Skeletal muscle tissue (tissue), 4 donors: ENCODE measurements around the gene CEMIP2. TPM values are rescaled to one million over a fixed set of nuclear protein-coding genes. Genes with fewer than 3 reads are reported as not detected.

Experiments used
- H3K27ac ChIP-seq: one replicate; pipeline ENCODE4 v1.7.0; 2013; ENCODE audit warnings: mild to moderate bottlenecking, low read depth, low read length, inconsistent platforms
- H3K27me3 ChIP-seq, 3 donors: one replicate each; pipeline ENCODE4 v1.7.0; 2013; ENCODE audit warnings: low read length in 3 of 3; ENCODE audit not compliant: control insufficient read depth in 3 of 3, insufficient read depth in 3 of 3
- H3K36me3 ChIP-seq, 3 donors: one replicate each; pipeline ENCODE4 v1.7.0; 2013; ENCODE audit warnings: low read length in 3 of 3; ENCODE audit not compliant: control insufficient read depth in 3 of 3, insufficient read depth in 3 of 3
- H3K4me1 ChIP-seq, 3 donors: one replicate each; pipeline ENCODE4 v1.7.0; 2013; ENCODE audit warnings: low read length in 3 of 3, mild to moderate bottlenecking in 3 of 3; ENCODE audit not compliant: control insufficient read depth in 3 of 3, insufficient read depth in 3 of 3
- H3K4me3 ChIP-seq, 3 donors: one replicate each; pipeline ENCODE4 v1.7.0; 2013; ENCODE audit warnings: low read length in 3 of 3
- H3K9ac ChIP-seq, 3 donors: one replicate each; pipeline ENCODE4 v1.7.0; 2013; ENCODE audit warnings: low read length in 3 of 3, mild to moderate bottlenecking in 3 of 3, moderate library complexity in 2 of 3, low read depth in 1 of 3
- H3K9me3 ChIP-seq, 3 donors: one replicate each; pipeline ENCODE4 v1.7.0; 2013; ENCODE audit warnings: low read length in 3 of 3; ENCODE audit not compliant: control insufficient read depth in 3 of 3
- total RNA-seq: library from RNA; depleted of rRNA; stranded (reverse); fragments of >200 nt; gene quantifications from one replicate; pipeline ENCODE4 v1.2.3, GENCODE V29; 2014
- donor health status: Osteomylitis.

Gene CEMIP2
- total RNA-seq, 1 donor from 2014 or later, result 39.7 TPM

DNA sequence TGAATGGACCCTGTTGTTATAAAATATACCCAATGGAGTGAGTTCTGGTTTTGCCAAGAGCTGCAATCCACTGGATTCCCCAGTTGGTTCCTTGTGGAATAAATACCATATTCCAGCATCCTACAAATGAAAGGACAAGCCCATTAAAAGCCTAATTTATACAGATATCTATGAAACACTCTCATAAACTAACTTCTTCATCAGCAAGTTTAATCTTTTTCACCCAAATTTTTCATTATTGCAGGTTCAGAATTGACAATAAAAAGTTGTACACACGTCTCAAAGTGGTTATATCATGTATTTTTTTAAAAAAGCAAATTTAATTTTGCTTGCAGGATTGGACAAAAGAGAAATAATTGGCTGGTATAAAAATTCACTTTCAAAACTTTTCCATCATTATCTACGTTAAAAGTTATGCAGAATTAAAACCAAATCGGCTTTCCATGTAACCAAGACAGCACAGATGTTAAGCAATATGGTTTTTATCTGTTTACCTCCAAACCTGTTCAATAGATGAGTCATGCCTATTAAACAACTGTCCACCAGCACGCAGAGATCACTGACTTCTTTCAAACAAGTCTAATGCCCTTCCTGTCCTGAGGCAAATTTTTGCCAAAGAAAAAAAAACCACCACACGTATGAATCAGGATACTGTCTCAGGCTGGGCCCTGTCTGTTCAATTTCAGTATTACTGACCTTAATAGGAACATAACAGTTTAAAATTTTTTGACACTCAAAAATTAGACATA lies 42.5 kb downstream of the CEMIP2 start:
- Histone ChIP-seq H3K36me3 (peaks cover 18 to 33% (median 22%) of the 10 kb centered on the region in 3 donors), H3K9ac (no peak overlapping the region), H3K4me1 (no peaks in the 10 kb centered on the region), H3K27ac (no peak overlapping the region), H3K9me3 (no peaks in the 10 kb centered on the region), H3K27me3 (no peaks in the 10 kb centered on the region), H3K4me3 (no peak overlapping the region)

DNA sequence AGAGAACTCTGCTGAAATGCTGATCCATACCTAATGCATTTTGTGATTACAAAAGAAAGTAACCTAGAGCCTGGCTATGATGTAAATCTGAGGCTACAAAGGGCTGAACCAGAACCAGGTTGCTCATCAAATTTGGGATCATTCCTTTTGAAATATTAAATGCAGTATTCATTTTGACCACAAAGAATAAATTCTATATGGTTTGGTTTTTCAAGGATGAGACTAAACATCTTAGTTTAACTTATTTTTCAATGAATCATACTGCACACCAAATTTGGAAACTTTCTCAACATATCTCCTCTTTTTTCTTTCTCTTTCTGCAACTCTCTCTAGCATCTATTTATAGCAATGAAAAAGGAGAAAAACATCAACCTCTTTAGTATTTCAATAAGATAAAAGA lies 46.5 kb downstream of the CEMIP2 start:
- Histone ChIP-seq H3K9me3 (no peaks in the 10 kb centered on the region), H3K4me3 (no peak overlapping the region), H3K4me1 (no peaks in the 10 kb centered on the region), H3K27me3 (no peaks in the 10 kb centered on the region), H3K27ac (no peak overlapping the region), H3K9ac (no peak overlapping the region), H3K36me3 (peaks cover 11 to 19% (median 12%) of the 10 kb centered on the region in 3 donors)

DNA sequence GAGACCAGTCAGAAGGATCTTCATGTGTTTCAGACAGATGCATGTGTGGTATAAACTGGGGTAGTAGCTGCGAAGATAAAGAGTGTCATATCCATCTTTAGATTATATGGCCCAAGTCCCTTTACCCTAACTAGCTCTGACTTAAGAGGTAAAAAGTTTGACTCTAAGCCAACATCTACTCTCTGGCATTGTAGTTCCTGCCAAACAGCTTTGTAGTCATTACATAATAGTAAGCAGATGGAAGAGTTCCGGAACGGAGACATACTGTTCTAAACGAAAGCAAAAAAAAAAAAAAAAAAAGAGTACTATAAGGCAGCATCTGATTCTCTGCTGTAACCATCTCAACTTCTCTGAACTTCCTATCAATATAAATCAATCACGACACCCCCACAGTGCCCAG lies 48.8 kb downstream of the CEMIP2 start:
- H3K36me3 ChIP-seq, result peaks cover 4 to 10% (median 8%) of the 10 kb centered on the region in 3 donors
- H3K27ac ChIP-seq, result no peak overlapping the region
- H3K4me3 ChIP-seq, result no peak overlapping the region
- no peaks in the 10 kb centered on the region for H3K27me3 ChIP-seq
- no peak overlapping the region for H3K9ac ChIP-seq
- no peaks in the 10 kb centered on the region for H3K4me1 ChIP-seq
- H3K9me3 ChIP-seq, result no peaks in the 10 kb centered on the region

DNA sequence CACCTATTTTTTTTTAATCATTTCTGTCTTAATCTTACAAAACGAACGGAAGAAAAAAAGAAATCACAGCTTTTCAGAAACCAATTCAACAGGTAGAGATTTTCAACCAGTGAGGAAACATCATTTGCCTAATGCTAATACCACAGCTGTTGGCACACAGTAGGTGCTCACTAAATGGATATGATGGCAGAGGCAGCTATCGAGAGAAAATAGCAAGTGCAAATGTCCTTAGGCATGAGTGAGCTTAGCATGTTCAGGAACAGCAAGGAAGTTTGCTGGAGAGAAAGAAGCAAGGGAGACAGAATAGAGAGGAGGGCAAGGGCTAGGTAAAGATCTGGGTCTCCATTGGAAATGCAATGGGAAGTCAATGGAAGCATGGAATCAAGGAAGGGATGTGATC lies 49.2 kb downstream of the CEMIP2 start:
- Histone ChIP-seq H3K4me1 (no peaks in the 10 kb centered on the region), H3K4me3 (no peak overlapping the region), H3K36me3 (peaks cover 4 to 10% (median 9%) of the 10 kb centered on the region in 3 donors), H3K27ac (no peak overlapping the region), H3K27me3 (no peaks in the 10 kb centered on the region), H3K9ac (no peak overlapping the region), H3K9me3 (no peaks in the 10 kb centered on the region)

DNA sequence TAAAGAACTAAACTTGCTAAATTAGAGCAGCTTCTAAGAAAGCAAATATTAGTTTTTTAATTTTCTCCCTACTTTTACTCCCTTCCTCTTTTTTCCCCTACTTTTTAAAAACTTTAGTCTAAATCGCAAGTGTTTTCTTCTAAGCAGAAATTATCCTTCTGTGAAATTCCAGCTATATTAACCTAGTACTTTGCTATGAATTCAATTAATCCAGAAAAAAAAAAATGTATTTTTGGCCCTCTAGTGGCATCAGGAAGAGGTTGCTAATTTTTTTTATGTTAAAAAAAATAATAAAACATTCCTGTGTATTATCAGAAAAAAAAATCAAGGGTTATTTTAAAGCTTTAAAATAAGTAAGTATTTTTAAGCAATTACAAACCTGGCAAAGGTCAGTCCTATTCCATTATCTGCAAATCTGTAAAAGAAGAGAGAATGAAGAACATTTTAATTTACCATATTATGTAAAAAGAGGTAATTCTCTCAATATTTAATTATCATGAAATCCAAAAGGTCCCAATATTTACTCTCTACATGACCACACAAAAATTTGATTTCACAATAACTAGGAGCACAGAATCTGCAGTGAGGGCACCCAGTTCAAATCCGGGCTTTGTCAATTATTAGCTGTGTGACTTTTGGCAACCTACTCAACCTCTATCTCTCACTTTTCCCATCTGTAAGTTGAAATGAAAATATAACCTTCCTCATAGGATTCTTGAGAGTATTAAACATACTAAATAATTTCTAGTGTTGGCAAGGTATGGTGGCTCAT lies 52.0 kb downstream of the CEMIP2 start:
- Histone ChIP-seq H3K4me1 (no peaks in the 10 kb centered on the region), H3K27me3 (no peaks in the 10 kb centered on the region), H3K36me3 (peaks cover 4 to 32% (median 8%) of the 10 kb centered on the region in 3 donors), H3K9me3 (no peaks in the 10 kb centered on the region), H3K4me3 (no peak overlapping the region), H3K9ac (no peak overlapping the region), H3K27ac (no peak overlapping the region)

DNA sequence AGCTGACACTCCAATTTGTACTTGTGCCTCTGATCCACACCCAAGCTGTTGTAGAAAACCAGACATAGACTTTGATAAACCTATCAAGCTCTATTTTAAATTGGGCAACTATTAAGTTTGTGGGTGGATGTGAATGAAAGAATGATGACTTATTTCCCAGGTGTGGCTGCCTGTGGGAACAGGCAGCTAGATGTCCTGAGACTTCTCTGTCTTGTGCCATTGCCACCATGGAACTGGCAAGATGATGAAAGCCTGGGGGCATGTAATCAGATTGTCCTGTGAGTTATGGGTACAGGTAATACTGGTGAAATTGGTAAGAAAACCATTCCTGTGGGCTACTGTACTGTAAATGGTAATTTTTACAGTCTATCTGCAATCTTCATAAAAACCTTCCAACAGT lies 57.5 kb downstream of the CEMIP2 start:
- Histone ChIP-seq H3K4me3 (no peak overlapping the region), H3K36me3 (peaks cover 15 to 54% (median 22%) of the 10 kb centered on the region in 3 donors), H3K9ac (no peak overlapping the region), H3K27ac (no peak overlapping the region), H3K4me1 (no peaks in the 10 kb centered on the region), H3K9me3 (no peaks in the 10 kb centered on the region), H3K27me3 (no peaks in the 10 kb centered on the region)

DNA sequence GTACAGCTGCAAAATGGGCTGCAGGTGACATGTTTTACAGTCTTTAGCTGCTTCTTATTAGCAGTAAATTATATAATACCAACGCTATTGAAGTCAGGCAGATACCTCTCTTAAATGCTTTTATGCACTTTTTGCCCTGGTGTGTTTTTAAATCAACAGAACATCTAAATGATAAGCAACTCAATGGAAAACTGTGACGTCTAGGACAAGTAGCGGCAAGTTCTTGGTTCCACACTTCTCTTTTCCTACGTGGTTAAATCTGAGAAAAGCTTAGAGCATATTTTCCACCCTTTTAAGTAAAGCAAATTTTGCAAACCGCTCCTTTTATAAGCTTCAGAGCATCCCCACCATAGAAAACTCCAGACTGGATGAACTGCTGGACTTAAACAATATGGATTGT lies 58.1 kb downstream of the CEMIP2 start:
- Histone ChIP-seq H3K27ac (no peak overlapping the region), H3K9me3 (no peaks in the 10 kb centered on the region), H3K9ac (no peak overlapping the region), H3K27me3 (no peaks in the 10 kb centered on the region), H3K4me1 (no peaks in the 10 kb centered on the region), H3K4me3 (no peak overlapping the region), H3K36me3 (peaks cover 15 to 54% (median 22%) of the 10 kb centered on the region in 3 donors)

DNA sequence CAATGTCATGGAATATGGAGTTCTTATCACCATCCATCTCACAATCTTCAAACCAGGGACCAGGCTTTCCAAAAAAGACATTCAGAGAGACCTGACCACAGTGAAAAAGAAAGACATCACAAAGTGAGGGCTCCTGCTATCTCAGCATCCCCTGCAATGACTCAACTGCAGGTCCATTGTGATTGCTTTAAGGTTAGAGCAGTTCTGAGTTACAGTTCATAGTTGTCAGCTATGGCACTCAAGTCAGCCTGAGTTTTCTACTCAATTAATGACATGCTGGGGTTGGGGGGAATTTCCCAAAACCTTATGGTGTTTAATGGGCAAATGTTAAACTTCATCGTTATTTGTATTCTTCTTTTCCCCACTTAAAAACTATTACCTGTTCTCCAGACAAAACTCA lies 58.9 kb downstream of the CEMIP2 start:
- Histone ChIP-seq H3K9ac (no peak overlapping the region), H3K4me1 (no peaks in the 10 kb centered on the region), H3K4me3 (no peak overlapping the region), H3K27me3 (no peaks in the 10 kb centered on the region), H3K9me3 (no peaks in the 10 kb centered on the region), H3K36me3 (peaks cover 15 to 49% (median 22%) of the 10 kb centered on the region in 3 donors), H3K27ac (no peak overlapping the region)

DNA sequence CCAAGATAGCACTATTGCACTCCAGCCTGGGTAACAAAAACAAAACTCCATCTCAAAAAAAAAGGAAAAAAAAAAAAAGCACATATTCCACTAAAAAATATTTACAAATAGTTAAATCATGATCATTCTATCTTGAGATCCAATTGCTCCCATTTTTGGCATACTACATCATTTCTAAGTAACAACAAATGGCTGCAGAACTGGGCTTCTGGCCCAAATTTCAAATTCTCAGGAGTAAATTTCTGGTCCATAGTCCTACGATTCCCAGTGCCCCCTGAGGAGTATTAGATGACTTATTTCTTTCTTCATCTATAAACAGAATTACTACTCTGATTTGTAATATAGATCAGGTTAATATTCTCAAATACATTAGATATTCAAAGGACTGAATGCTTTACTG lies 62.1 kb downstream of the CEMIP2 start:
- H3K4me1 ChIP-seq, result no peaks in the 10 kb centered on the region
- H3K27ac ChIP-seq, result no peak overlapping the region
- H3K9ac ChIP-seq, result no peak overlapping the region
- H3K4me3 ChIP-seq, result no peak overlapping the region
- H3K9me3 ChIP-seq, result no peaks in the 10 kb centered on the region
- peaks cover 11 to 26% (median 15%) of the 10 kb centered on the region in 3 donors for H3K36me3 ChIP-seq
- no peaks in the 10 kb centered on the region for H3K27me3 ChIP-seq

DNA sequence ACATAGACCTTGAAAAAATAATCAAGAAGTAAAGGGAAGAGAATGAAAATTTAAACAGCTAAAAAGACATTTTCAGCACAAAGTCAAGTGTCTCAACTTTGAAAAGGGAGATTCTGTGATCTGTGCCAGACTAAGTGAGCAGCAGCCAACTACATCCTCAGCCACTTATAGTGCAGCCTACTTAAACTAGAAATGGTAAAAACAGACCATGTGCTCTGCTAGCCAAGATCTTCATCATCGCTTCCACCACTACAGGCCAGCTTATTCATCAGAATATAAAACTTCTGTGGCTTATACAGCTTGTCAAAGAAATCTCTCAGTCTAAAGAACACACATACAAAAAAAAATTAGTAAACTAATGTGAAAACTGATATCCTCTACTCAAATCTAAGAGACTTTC lies 63.5 kb downstream of the CEMIP2 start:
- Histone ChIP-seq H3K27ac (no peak overlapping the region), H3K36me3 (peaks cover 6 to 22% (median 13%) of the 10 kb centered on the region in 3 donors)

More for the DNA sequence above, 63.5 kb downstream of the CEMIP2 start:
- H3K27me3 ChIP-seq, result no peaks in the 10 kb centered on the region
- H3K4me1 ChIP-seq, result no peaks in the 10 kb centered on the region
- no peak overlapping the region for H3K4me3 ChIP-seq
- H3K9ac ChIP-seq, result no peak overlapping the region
- no peaks in the 10 kb centered on the region for H3K9me3 ChIP-seq
